HepG2 (cell line): ENCODE data around the gene CIAO2A.
A peak's percentile ranks its signal among the peaks of the same experiment; 100 is the strongest.

Experiments
- PCBP2 ChIP-seq: fragments of 200-400 bp; formaldehyde crosslinking; optimal IDR thresholded peaks from 2 replicates; pipeline ENCODE3; 2018; ENCODE audit warnings: low read length, low read depth; ENCODE audit not compliant: poor library complexity, severe bottlenecking
- TF ChIP-seq, protein P1 (sequence below): sonication (generic); formaldehyde crosslinking; IDR thresholded peaks from 2 replicates; pipeline ENCODE4 v1.5.0; 2020; ENCODE audit warnings: mild to moderate bottlenecking, missing genetic modification reagents, moderate library complexity

DNA sequence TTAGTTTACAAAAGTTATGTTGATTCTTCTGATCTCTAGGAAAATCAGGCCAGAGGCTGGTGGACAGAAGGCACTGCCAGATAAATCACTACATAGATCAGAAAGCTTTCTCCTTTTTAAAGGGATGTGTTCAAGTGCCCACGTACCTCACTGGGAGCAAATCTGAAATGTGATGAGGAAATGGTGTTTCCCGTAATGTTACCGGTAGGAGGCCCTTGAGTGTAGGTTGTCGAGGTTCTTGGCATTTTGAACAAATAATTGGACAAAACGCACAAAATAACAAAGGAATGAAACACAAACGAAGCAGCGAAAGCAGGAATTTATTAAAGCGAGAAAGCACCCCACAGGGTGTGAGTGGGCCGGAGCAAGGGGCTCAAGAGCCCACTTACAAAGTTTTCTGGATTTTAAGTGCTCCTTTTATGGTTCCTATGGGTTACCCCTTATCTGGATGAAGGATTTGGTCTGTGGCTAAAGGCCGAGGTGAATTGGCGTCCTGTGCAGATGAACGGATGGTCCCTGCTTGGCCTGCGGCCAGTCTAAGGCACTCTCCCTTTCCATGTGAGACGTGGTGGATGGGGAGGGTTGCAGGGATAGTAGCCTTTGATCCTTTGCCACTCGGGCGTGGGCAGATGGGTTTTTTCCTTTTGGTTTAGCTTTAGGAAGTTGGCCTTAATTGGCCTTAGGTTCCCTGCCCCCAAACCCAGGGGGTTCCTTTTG, 3.2 kb upstream of the CIAO2A start:
- TF ChIP-seq PCBP2, result no peak
- TF ChIP-seq, protein P1, sequence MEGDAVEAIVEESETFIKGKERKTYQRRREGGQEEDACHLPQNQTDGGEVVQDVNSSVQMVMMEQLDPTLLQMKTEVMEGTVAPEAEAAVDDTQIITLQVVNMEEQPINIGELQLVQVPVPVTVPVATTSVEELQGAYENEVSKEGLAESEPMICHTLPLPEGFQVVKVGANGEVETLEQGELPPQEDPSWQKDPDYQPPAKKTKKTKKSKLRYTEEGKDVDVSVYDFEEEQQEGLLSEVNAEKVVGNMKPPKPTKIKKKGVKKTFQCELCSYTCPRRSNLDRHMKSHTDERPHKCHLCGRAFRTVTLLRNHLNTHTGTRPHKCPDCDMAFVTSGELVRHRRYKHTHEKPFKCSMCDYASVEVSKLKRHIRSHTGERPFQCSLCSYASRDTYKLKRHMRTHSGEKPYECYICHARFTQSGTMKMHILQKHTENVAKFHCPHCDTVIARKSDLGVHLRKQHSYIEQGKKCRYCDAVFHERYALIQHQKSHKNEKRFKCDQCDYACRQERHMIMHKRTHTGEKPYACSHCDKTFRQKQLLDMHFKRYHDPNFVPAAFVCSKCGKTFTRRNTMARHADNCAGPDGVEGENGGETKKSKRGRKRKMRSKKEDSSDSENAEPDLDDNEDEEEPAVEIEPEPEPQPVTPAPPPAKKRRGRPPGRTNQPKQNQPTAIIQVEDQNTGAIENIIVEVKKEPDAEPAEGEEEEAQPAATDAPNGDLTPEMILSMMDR (CRISPR knock-in tag), result 0 out of 2 replicates have a peak, but pooled peaks have one; percentile 26
